OCI-LY1 (cell line): ENCODE data around the gene RAB15.

Source experiments
- EZH2 ChIP-seq: fragments of 200-600 bp; sonication (generic), shearing (Covaris generic); IDR thresholded peaks from 2 replicates; pipeline ENCODE4 v1.8.0; 2017; ENCODE audit warnings: borderline replicate concordance, mixed run types, mild to moderate bottlenecking, antibody characterized with exemption, low read length, moderate library complexity, mixed read lengths
- TF ChIP-seq, protein P1 (sequence below): fragments of 200-600 bp; sonication (generic), shearing (Covaris generic); IDR thresholded peaks from 2 replicates; pipeline ENCODE4 v1.5.1; 2017; ENCODE audit warnings: mild to moderate bottlenecking, antibody characterized with exemption, low read length, moderate library complexity, mixed read lengths

- TF ChIP-seq, protein P1, sequence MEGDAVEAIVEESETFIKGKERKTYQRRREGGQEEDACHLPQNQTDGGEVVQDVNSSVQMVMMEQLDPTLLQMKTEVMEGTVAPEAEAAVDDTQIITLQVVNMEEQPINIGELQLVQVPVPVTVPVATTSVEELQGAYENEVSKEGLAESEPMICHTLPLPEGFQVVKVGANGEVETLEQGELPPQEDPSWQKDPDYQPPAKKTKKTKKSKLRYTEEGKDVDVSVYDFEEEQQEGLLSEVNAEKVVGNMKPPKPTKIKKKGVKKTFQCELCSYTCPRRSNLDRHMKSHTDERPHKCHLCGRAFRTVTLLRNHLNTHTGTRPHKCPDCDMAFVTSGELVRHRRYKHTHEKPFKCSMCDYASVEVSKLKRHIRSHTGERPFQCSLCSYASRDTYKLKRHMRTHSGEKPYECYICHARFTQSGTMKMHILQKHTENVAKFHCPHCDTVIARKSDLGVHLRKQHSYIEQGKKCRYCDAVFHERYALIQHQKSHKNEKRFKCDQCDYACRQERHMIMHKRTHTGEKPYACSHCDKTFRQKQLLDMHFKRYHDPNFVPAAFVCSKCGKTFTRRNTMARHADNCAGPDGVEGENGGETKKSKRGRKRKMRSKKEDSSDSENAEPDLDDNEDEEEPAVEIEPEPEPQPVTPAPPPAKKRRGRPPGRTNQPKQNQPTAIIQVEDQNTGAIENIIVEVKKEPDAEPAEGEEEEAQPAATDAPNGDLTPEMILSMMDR: no peak
- no peak for TF ChIP-seq EZH2
Observed at GRCh38 chr14:64966976-64967375, 5.2 kb downstream of the RAB15 start.
